Measurements from ENCODE around the gene PKNOX2. TPM values are rescaled to one million over a fixed set of nuclear protein-coding genes. Genes with fewer than 3 reads are reported as not detected.

The PKNOX2 gene
- total and polyA plus RNA-seq, 9 of the 15 experiments (the other 6 are each of a cell fraction or from before 2014, with no cell fraction given), result not detected

DNA sequence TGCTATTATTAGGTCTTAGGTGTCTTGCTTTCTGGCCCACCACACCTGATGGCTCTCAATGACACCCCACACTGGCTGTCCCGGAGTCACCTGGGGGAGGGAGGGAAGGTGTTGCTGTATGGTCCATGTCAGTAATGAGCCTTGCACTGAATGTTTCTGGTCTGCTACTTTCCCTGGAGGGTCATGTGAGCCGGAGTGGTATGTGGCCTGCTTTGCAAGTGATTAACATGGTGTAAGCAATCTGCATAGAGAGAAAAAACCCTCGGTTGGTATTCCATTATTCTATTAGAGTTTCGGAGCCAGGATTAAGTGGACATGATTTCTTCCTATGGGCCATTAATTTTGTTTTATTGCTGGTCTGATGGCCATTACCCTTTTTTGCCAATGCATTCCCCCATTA is 63.9 kb downstream of the PKNOX2 start:
- intact Hi-C loops (cut with micrococcal nuclease), result no loop called here
- no peak for ATAC-seq
- 0% methylated on average over 4 of the region's 4 CpGs for WGBS (ENCODE audit: insufficient coverage, low coverage, missing lambda C conversion rate)
- FAIRE-seq, result no peak
- DNase-seq (ENCODE audit: extremely low read depth in 1 of 4, low spot score in 3 of 4), result no peak
- BruUV-seq (replicated peaks), result no TSS peak
- Histone ChIP-seq H3K9ac (ENCODE audit: insufficient read depth in 1 of 2, low read depth in 2 of 2, low read length in 2 of 2) (no peak overlapping the region), H3K9me1 (ENCODE audit: control insufficient read depth, insufficient read depth, low read length) (no peaks in the 10 kb centered on the region), H3K4me3 (no peak overlapping the region), H3K4me1 (replicated peaks in 1 of 2; ENCODE audit: control insufficient read depth in 2 of 2, insufficient read depth in 2 of 2, low read length in 2 of 2) (no peaks in the 10 kb centered on the region), H3K36me3 (ENCODE audit: control insufficient read depth, insufficient read depth, low read length) (no peaks in the 10 kb centered on the region), H3K4me2 (ENCODE audit: insufficient read depth, low read length) (no peak overlapping the region), H3K27me3 (ENCODE audit: control insufficient read depth in 2 of 2, insufficient read depth in 2 of 2, low read length in 2 of 2) (peaks cover 4 to 45% of the 10 kb centered on the region in 2 experiments), H4K20me1 (replicated peaks; ENCODE audit: control insufficient read depth, insufficient read depth, low read length) (no peaks in the 10 kb centered on the region), H3K79me2 (ENCODE audit: control insufficient read depth, insufficient read depth, low read length) (no peaks in the 10 kb centered on the region), H3K27ac (ENCODE audit: extremely low read depth, low read depth, low read length) (no peak overlapping the region), H2AFZ (ENCODE audit: low read depth, low read length) (no peak overlapping the region), H3K9me3 (replicated peaks; ENCODE audit: control insufficient read depth, insufficient read depth, low read depth, low read length) (no peaks in the 10 kb centered on the region)
- TF ChIP-seq ZNF699 (CRISPR knock-in tag; IDR thresholded peaks at IDR 0.05; ENCODE audit: insufficient replicate concordance) (no peak), SNRNP70 (optimal IDR thresholded peaks at IDR 0.05; ENCODE audit: low read depth, low read length) (no peak), ZFP30 (CRISPR knock-in tag; IDR thresholded peaks at IDR 0.05; ENCODE audit: borderline replicate concordance) (no peak), ZNF140 (CRISPR knock-in tag; IDR thresholded peaks at IDR 0.05) (no peak), CTBP1 (IDR thresholded peaks at IDR 0.05; ENCODE audit: borderline replicate concordance) (no peak), KDM1A (IDR thresholded peaks at IDR 0.05) (no peak), PHTF2 (CRISPR knock-in tag; IDR thresholded peaks at IDR 0.05) (no peak), PRPF4 (IDR thresholded peaks at IDR 0.05; ENCODE audit: insufficient read depth, low read depth, low read length, poor library complexity, severe bottlenecking) (no peak), NFXL1 (CRISPR knock-in tag; IDR thresholded peaks at IDR 0.05) (no peak)
- POLR2A ChIA-PET, result no interaction called here
- CTCF ChIA-PET (ENCODE audit: low intra/inter-chr PET ratio), result no interaction called here
- in situ Hi-C loops (cut with MboI), result no loop called here
